WTC11 (cell line): ENCODE results near the gene ZNF775.

Source experiments
- FOXK1 ChIP-seq: sonication (generic); formaldehyde crosslinking; IDR thresholded peaks from 2 replicates; pipeline ENCODE4 v1.8.0; 2022; ENCODE audit warnings: mild to moderate bottlenecking, moderate library complexity, missing genetic modification reagents
- ZNF423 ChIP-seq: fragments of 250-450 bp; sonication (Bioruptor Pico); IDR thresholded peaks from 2 replicates; pipeline ENCODE4 v2.1.2; 2022; ENCODE audit warnings: mild to moderate bottlenecking, moderate library complexity
- TF ChIP-seq, protein P1 (sequence below): fragments of 200-600 bp; IDR thresholded peaks from 2 replicates; pipeline ENCODE4 v1.8.0; 2022; ENCODE audit warnings: antibody characterized with exemption
- TF ChIP-seq, protein P2 (sequence below): fragments of 250-450 bp; sonication (Bioruptor Pico); conservative IDR thresholded peaks from 2 replicates; pipeline ENCODE4 v1.9.0; 2021; ENCODE audit warnings: mild to moderate bottlenecking
- TF ChIP-seq, protein P3 (sequence below): sonication (generic); formaldehyde crosslinking; IDR thresholded peaks from 2 replicates; pipeline ENCODE4 v1.8.0; 2022; ENCODE audit warnings: mild to moderate bottlenecking, missing genetic modification reagents
- TF ChIP-seq, protein P4 (sequence below): sonication (generic); formaldehyde crosslinking; IDR thresholded peaks from 2 replicates; pipeline ENCODE4 v1.8.1; 2023; ENCODE audit warnings: mild to moderate bottlenecking, missing genetic modification reagents, borderline replicate concordance

DNA sequence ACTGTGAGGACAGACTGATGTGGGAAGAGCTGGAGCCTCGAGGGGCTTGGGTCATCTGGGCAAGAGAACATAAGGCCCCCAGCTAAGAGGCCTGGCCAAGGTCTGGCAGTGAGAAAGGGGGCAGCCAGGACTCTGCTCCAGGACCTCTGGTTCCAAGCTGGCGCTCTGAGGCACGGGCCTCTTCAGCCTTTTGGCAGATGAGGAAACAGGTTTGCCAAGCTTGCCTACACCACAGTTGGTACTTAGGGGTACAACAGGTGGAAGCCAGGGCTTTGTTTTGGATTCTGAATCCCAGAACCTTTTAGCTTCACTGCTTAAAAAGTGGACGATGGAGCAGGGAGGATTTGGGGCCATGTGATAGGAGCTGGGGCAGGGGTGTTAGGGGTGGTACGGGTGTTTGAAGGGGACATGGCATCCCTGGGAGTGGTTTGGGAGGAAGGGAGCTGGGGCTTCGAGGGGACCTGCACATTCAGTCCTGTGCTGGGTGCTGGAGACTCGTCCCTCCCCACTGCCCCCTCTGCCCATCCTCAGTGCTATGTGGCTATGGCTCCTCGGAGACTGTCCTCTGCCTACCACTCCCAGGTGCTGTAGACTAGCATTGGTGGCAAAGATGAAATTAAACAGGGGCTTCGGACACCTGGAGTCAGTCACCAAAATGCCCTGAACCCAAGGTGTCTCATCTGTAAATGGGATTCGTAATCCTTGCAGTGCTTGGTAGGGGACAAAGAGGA lies 30.3 kb downstream of the ZNF775 start:
- TF ChIP-seq, protein P1, sequence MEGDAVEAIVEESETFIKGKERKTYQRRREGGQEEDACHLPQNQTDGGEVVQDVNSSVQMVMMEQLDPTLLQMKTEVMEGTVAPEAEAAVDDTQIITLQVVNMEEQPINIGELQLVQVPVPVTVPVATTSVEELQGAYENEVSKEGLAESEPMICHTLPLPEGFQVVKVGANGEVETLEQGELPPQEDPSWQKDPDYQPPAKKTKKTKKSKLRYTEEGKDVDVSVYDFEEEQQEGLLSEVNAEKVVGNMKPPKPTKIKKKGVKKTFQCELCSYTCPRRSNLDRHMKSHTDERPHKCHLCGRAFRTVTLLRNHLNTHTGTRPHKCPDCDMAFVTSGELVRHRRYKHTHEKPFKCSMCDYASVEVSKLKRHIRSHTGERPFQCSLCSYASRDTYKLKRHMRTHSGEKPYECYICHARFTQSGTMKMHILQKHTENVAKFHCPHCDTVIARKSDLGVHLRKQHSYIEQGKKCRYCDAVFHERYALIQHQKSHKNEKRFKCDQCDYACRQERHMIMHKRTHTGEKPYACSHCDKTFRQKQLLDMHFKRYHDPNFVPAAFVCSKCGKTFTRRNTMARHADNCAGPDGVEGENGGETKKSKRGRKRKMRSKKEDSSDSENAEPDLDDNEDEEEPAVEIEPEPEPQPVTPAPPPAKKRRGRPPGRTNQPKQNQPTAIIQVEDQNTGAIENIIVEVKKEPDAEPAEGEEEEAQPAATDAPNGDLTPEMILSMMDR = no peak
- TF ChIP-seq ZNF423 (CRISPR knock-in tag) (no peak), FOXK1 (CRISPR knock-in tag) (no peak)
- TF ChIP-seq, protein P2, sequence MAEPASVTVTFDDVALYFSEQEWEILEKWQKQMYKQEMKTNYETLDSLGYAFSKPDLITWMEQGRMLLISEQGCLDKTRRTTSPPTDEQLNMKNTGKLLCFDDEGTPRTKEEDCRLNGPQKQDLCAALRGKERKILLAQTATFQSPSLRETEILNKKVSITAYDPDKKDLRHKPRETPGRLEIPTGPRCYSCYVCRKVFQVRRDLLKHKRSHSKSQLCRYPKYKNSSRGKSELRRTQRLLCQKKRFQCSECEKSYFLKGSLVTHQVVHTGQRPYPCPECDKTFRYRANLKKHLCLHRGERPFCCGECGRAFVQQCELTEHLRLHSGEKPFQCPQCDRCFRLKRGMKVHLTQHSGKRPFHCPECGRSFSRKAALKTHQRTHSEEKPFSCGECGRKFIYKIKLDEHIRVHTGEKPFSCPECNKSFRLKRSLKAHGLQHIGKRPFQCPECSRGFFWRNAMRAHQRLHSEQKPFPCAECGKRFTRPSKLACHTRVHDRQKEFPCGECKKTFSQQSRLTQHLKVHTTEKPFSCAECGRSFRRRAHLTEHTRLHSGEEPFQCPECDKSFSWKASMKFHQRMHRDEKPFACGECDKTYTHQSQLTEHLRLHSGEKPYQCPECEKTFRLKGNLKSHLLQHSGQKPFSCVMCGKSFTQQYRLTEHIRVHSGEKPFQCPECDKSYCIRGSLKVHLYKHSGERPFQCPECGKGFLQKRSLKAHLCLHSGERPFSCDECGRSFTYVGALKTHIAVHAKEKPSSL (CRISPR knock-in tag) = no peak
- TF ChIP-seq, protein P3, sequence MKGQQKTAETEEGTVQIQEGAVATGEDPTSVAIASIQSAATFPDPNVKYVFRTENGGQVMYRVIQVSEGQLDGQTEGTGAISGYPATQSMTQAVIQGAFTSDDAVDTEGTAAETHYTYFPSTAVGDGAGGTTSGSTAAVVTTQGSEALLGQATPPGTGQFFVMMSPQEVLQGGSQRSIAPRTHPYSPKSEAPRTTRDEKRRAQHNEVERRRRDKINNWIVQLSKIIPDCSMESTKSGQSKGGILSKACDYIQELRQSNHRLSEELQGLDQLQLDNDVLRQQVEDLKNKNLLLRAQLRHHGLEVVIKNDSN = no peak
- TF ChIP-seq, protein P4, sequence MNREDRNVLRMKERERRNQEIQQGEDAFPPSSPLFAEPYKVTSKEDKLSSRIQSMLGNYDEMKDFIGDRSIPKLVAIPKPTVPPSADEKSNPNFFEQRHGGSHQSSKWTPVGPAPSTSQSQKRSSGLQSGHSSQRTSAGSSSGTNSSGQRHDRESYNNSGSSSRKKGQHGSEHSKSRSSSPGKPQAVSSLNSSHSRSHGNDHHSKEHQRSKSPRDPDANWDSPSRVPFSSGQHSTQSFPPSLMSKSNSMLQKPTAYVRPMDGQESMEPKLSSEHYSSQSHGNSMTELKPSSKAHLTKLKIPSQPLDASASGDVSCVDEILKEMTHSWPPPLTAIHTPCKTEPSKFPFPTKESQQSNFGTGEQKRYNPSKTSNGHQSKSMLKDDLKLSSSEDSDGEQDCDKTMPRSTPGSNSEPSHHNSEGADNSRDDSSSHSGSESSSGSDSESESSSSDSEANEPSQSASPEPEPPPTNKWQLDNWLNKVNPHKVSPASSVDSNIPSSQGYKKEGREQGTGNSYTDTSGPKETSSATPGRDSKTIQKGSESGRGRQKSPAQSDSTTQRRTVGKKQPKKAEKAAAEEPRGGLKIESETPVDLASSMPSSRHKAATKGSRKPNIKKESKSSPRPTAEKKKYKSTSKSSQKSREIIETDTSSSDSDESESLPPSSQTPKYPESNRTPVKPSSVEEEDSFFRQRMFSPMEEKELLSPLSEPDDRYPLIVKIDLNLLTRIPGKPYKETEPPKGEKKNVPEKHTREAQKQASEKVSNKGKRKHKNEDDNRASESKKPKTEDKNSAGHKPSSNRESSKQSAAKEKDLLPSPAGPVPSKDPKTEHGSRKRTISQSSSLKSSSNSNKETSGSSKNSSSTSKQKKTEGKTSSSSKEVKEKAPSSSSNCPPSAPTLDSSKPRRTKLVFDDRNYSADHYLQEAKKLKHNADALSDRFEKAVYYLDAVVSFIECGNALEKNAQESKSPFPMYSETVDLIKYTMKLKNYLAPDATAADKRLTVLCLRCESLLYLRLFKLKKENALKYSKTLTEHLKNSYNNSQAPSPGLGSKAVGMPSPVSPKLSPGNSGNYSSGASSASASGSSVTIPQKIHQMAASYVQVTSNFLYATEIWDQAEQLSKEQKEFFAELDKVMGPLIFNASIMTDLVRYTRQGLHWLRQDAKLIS (CRISPR knock-in tag) = no peak
